SKM-1 treated with dmso at 0.1 percent for 144 hours (cell line): ENCODE data around the gene GOT1.

Experiments
- DNase-seq: peaks from one replicate; lab custom pipeline; 2025; ENCODE audit not compliant: unreplicated experiment; lab: John Stamatoyannopoulos, UW

Gene GOT1

GRCh38 chr10:99433378-99434020 lies 3.1 kb upstream of the GOT1 start:
- no peak for DNase-seq

DNA sequence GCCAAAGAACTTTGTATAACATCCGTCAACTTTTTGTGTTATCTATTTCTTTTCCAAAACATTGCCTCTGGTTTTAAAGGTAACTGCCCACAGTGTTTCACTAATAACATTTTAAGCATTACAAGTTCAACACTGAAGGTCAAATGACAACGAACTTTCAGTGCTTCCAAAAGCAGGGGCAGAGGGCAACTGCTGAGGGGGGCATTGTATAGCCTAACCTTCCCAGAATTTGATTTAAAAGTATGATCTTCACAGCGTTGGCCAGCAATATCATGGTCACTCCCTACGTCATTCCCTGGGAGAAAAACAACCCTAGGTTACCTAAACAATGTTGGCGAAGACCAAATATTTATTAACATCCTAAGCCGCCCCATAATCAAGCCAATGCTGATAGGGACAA lies 2.5 kb upstream of the GOT1 start:
- DNase-seq, result no peak

- no peak for DNase-seq
These were observed 1.6 kb upstream of the GOT1 start for GRCh38 chr10:99432047-99432446.

GRCh38 chr10:99431190-99431760 lies 851 bp upstream of the GOT1 start:
- DNase-seq, result peak; percentile 73

GRCh38 chr10:99430116-99430450 lies 341 bp downstream of the GOT1 start:
- no peak for DNase-seq

DNA sequence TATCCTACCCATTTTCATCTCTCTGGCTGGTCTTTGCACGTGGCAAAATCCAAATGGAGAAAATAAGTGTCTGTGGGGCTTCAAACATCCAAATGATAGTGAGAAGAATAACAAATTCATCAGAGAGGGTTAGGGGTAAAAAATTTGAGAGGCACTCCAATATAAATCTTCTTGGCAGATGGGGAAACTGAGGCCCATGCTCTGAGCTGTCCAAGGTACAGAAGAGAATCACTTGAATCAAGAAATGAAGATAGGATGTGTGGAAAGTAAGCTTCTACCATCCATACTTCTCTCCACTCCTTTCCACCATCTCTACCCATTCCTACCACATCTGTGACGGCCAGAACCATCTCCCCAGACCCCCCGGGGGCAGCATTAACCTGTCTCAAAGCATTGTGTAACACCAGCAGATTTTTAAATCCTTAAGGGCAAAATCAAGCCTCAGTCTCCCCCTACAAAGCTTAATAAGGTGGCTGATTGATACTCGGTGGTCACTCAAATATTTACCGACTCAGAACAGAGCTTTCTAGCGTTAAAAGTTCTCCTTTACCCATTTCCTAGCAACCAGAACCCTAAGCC lies 818 bp downstream of the GOT1 start:
- no peak for DNase-seq

GRCh38 chr10:99427566-99428190 lies 2.7 kb downstream of the GOT1 start:
- DNase-seq, result no peak

- no peak for DNase-seq
These were observed 3.7 kb downstream of the GOT1 start for GRCh38 chr10:99426689-99427088.

DNA sequence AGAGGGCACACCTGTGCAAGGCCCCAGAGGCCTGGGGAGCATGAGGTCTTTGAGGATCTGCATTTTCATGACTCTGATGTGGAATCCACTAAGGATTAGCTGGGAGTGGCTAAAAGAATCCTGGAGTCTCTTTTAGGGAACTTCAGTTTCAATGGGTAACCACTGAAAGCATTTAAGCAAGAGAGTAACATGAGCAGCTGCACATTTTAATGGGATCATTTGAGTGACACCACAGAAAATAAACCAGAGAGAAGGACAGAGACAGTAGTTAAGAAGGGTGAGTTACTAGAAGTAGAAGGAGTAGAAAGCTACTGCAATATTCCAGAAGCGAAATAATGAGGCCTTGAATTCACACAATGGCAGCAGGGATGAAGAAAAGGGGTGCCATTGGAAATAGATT lies 5.2 kb downstream of the GOT1 start:
- no peak for DNase-seq

DNA sequence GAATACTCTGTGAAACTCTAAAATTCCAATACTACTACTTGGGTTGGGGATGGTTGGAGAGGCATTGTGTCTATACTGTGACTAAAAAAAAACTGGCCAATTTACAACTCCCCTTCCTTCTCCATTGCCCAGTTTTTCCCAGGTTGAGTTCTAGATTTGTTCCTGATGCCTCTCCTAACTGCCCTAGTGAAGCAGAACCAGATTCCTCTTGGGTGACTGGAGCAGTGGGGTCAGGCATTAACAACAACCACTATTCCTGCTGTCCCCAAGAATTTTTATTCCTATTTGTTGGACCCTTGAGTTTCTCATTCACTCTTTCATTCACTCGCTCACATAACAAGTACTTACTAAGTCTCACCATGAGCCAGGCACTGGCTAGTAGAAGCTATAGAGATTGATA lies 5.8 kb downstream of the GOT1 start:
- DNase-seq, result no peak

GRCh38 chr10:99422529-99423096 lies 7.8 kb downstream of the GOT1 start:
- no peak for DNase-seq

DNA sequence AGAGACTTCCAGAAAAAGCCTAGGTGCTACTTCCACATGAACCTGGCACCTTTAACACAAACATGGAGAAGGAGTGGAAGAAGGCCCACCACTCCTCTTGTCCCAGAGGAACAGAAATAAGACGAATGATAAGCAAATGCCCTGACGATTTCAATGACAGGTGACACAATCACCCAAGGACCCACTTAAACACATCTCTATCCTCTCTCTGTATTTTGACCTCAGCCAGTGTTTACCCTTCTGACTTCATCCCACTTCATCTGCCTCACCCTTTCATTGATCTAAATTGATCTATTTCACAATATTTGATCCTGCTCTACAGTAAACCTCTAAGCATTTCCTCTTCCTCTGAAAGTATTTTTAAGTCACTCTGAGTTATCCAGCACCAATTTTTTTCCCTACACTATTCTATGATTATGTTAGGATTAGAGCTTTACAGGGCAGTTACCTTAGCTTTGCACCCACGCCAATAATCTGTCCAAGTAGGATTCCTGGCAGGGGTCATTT lies 9.1 kb downstream of the GOT1 start:
- no peak for DNase-seq

GRCh38 chr10:99419688-99420087 lies 10.7 kb downstream of the GOT1 start:
- DNase-seq, result no peak

DNA sequence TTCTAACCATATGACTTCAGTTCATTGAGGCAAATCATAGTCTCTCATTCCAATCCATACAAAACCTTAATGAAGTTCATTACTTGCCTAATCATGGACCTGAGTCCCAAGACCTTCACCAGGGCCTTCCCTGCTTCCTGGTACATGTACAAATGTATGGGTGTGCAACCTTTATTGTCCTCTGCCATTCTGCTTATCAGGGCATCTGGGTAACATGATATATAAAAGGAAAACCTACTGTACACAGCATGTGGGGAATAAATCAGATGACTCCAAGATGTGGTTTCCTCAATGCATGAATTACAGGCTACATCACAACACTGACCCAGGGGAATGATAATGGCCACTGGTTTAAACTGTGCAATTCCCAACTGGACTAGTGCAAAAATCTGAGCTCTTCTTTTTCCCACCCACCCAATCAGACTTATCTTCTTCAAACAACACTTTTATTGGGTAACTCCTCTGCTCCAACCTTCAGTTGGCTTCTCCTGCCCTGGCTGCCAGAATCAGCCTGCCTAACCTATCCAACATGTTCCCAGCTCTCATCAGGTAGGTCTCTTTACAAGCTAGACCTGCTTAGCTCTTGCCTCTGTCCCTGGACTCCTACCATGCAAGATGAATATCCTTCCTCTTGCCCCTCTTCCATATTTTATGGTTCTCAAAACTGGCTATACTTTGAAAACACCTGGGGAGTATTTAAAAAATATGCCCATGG lies 11.4 kb downstream of the GOT1 start:
- DNase-seq, result no peak

GRCh38 chr10:99412099-99412498 lies 18.3 kb downstream of the GOT1 start:
- no peak for DNase-seq

- DNase-seq, result no peak
These were observed 18.9 kb downstream of the GOT1 start for GRCh38 chr10:99411546-99411945.

DNA sequence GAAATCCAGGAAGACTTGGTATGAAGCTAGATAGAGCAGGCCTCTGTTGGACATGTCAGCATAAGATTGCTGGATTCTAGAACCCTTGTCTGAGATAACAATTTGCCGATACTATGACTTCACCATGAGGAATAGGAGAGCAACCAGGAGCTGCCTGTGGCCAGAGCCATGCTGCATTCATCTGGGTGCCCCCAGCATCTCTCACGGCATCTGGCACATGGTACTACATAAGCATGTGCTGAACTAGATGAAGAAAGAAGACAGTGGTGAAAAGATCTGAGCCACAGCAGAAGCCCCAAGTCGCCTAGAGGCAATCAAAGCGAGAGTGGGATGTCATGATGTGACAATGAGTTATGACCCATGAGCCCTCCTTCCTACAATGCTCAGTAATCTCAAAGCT lies 19.5 kb downstream of the GOT1 start:
- DNase-seq, result no peak

DNA sequence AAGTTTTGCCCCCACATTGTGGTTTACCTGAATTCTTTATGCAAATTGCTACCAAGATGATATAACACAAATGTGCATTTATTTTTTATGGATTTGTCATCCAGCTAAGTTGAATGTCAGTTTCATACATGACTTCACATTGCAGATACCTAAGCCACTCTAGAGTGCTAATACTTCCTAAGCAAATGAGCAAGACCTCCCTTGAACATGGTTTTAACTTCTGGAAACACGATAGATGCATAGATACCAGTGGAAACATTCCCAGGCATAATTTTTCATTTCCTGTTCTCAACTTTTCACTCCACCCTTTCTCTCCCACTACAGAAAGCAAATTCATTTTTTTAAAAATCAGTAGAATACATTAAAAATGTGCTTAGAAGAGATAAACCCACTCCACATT lies 20.3 kb downstream of the GOT1 start:
- DNase-seq, result no peak

GRCh38 chr10:99406149-99406548 lies 24.3 kb downstream of the GOT1 start:
- DNase-seq, result no peak

- no peak for DNase-seq
These were observed 26.8 kb downstream of the GOT1 start for GRCh38 chr10:99403674-99404073.

DNA sequence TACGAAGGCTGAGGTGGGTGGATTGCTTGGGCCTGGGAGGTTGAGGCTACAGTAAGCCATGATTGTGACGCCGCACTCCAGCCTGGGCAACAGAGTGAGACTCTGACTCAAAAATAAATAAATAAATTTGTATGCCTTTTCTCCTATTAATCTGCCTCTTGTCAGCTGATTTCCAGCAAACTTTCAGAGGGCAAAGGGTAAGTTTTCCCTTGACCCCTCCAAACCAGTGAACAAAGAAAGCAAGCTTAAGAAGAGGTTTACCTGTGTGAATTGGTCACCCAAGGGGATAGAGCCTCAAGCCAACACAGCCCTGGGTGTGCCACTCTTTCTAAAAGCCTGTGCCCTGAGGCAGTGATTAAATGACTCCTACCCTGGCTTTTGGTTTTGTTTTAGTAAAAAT lies 30.8 kb downstream of the GOT1 start:
- DNase-seq, result no peak
